ENCODE data around the gene CD7.

Gene CD7

DNA sequence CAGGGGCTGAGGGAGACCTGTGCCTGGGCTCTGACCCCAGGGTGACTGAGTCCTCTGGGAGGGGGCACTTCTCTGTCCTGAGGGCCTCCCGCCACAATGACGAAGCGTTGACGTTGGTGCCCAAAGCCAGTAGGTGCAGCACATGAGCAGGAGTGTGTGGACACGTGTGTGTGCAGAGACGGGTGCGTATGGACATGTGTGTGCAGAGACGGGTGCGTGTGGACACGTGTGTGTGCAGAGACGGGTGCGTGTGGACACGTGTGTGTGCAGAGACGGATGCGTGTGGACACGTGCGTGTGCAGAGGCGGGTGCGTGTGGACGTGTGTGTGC, 726 bp upstream of the CD7 start:
- no peaks in the 10 kb centered on the region for H3K4me1 ChIP-seq (ENCODE audit: insufficient read depth, poor library complexity, severe bottlenecking)
- H3K27ac ChIP-seq (ENCODE audit: poor library complexity, severe bottlenecking) = no peak overlapping the region
- DNase-seq (ENCODE audit: low spot score) = no peak
- no peaks in the 10 kb centered on the region for H3K9me3 ChIP-seq (ENCODE audit: severe bottlenecking)
- TF ChIP-seq, protein P1, sequence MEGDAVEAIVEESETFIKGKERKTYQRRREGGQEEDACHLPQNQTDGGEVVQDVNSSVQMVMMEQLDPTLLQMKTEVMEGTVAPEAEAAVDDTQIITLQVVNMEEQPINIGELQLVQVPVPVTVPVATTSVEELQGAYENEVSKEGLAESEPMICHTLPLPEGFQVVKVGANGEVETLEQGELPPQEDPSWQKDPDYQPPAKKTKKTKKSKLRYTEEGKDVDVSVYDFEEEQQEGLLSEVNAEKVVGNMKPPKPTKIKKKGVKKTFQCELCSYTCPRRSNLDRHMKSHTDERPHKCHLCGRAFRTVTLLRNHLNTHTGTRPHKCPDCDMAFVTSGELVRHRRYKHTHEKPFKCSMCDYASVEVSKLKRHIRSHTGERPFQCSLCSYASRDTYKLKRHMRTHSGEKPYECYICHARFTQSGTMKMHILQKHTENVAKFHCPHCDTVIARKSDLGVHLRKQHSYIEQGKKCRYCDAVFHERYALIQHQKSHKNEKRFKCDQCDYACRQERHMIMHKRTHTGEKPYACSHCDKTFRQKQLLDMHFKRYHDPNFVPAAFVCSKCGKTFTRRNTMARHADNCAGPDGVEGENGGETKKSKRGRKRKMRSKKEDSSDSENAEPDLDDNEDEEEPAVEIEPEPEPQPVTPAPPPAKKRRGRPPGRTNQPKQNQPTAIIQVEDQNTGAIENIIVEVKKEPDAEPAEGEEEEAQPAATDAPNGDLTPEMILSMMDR (IDR thresholded peaks at IDR 0.05; ENCODE audit: poor library complexity, severe bottlenecking) = no peak
- ATAC-seq (ENCODE audit: low read depth) = no peak
- no peak overlapping the region for H3K4me3 ChIP-seq (ENCODE audit: severe bottlenecking)
- H3K27me3 ChIP-seq (ENCODE audit: insufficient read depth, poor library complexity, severe bottlenecking) = no peaks in the 10 kb centered on the region
- H3K36me3 ChIP-seq (ENCODE audit: low read depth) = no peaks in the 10 kb centered on the region

DNA sequence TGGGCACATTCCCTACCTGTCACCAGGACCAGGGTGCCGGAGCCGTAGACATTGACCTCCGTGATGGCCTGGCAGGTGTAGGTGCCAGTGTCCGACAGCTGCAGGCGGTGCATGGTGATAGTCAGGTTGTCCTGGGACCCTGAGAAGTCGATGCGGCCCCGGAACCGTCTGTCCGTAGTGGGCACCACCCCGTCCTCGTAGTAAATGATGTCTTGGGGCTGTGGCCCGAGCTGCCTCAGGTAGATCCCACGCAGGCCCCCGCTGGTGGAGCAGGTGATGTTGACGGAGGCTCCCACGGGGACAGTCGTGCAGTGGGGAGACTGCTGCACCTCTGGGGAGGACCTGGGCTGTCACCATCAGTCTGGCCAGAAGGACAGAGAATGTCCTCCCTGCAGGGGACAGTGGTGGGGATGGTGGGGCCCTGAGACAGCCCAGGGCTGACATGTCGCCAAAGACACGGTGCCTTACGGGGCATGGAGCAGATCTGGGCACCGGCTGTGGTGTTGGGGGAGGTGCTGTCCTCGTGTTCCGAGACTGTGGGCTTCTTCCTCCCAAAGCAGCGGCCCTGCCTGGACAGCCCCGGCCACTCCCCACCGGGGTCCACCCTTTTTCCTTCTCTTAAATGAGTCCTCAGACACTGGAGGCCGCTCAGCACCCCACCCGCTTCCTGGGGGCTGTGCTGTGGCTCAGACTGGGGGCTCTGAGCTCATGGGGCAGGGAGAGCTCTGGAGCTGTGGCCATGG, 586 bp downstream of the CD7 start:
- no peak for DNase-seq (ENCODE audit: low spot score)
- TF ChIP-seq, protein P1 (IDR thresholded peaks at IDR 0.05; ENCODE audit: poor library complexity, severe bottlenecking) = no peak

DNA sequence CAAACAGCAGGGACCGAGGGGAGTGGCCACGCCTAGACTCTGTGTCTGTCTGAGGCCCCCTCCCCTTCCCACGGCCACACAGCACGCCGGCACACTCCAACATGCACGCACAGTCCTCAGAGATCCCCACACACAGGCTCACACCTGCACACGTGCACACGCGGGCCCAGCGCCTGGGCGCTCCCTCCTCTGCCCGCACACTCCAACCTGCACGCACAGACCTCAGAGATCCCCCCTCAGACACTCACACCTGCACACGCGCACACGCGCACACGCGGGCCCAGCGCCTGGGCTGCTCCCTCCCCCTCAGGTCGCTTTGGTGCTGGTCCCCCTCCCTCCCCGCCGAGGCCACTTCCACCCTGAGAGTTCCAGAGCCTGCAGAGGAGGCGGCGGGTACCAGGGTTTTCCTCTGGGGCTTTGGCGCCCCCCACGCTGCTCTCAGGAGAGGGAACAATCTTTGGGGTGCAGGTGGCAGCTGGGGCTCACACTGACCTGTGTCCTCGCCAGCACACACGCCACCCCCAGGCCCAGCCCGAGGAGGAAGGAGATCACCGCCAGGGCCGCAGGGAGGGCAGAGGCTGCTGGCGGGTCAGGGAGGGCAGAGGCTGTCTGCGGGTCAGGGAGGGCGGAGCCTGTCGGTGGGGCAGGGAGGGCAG, 1.6 kb downstream of the CD7 start:
- no peak for DNase-seq (ENCODE audit: low spot score)
- Histone ChIP-seq H3K27ac (ENCODE audit: poor library complexity, severe bottlenecking) (no peak overlapping the region), H3K9me3 (ENCODE audit: severe bottlenecking) (no peaks in the 10 kb centered on the region), H3K4me1 (ENCODE audit: insufficient read depth, poor library complexity, severe bottlenecking) (no peaks in the 10 kb centered on the region), H3K36me3 (ENCODE audit: low read depth) (no peaks in the 10 kb centered on the region), H3K4me3 (ENCODE audit: severe bottlenecking) (no peak overlapping the region), H3K27me3 (ENCODE audit: insufficient read depth, poor library complexity, severe bottlenecking) (no peaks in the 10 kb centered on the region)
- no peak for ATAC-seq (ENCODE audit: low read depth)
- TF ChIP-seq, protein P1 (IDR thresholded peaks at IDR 0.05; ENCODE audit: poor library complexity, severe bottlenecking) = no peak

More for the DNA sequence above, 586 bp downstream of the CD7 start:
- H3K27ac ChIP-seq (ENCODE audit: poor library complexity, severe bottlenecking) = no peak overlapping the region
- no peaks in the 10 kb centered on the region for H3K36me3 ChIP-seq (ENCODE audit: low read depth)
- no peaks in the 10 kb centered on the region for H3K9me3 ChIP-seq (ENCODE audit: severe bottlenecking)
- no peak for ATAC-seq (ENCODE audit: low read depth)
- no peaks in the 10 kb centered on the region for H3K4me1 ChIP-seq (ENCODE audit: insufficient read depth, poor library complexity, severe bottlenecking)
- H3K27me3 ChIP-seq (ENCODE audit: insufficient read depth, poor library complexity, severe bottlenecking) = no peaks in the 10 kb centered on the region
- H3K4me3 ChIP-seq (ENCODE audit: severe bottlenecking) = no peak overlapping the region

DNA sequence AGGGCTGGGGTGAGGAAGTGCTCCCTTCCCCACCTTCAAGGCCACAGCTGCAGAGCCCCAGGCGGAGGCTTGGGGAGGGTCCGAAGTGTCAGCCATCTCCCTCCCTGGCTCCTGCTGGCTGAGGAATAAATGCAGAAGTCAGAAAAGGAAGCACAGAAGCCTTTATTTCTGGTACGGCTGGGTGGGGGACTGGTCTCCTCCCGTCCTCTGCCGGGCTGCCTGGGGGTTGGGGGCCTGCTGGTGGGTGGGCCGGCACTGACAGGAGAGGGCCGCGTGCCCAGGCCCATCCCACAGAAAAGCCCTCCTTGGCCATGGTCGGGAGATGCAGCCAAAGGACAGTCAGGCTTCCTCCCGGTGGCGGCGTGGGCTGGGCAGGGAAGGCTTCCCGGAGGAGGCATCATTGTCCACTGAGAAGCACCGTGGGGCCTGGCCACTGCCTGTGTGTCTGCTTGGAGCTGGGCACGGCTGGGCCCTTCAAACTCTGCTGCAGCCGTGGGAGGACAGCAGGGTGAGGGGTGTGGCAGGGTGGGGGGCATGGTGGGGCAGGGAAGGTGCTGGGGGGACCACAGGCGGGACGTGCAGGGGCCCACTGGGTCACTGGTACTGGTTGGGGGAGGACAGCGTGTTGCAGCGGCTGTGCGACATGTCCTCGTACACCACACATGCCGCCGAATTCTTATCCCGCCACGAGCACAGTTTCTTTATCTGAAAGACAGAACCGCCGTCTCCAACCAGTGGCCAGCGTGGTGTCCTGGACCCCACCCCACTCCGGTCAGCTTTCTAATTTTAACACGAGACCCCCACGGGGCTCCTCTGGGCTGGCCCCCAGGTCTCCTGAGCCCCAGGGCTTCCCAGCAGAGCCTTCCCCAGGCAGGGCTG, 2.4 kb downstream of the CD7 start:
- Histone ChIP-seq H3K27me3 (ENCODE audit: insufficient read depth, poor library complexity, severe bottlenecking) (no peaks in the 10 kb centered on the region), H3K9me3 (ENCODE audit: severe bottlenecking) (no peaks in the 10 kb centered on the region), H3K4me3 (ENCODE audit: severe bottlenecking) (no peak overlapping the region), H3K4me1 (ENCODE audit: insufficient read depth, poor library complexity, severe bottlenecking) (no peaks in the 10 kb centered on the region), H3K36me3 (ENCODE audit: low read depth) (no peaks in the 10 kb centered on the region), H3K27ac (ENCODE audit: poor library complexity, severe bottlenecking) (no peak overlapping the region)
- TF ChIP-seq, protein P1 (IDR thresholded peaks at IDR 0.05; ENCODE audit: poor library complexity, severe bottlenecking) = no peak
- ATAC-seq (ENCODE audit: low read depth) (no peak), DNase-seq (ENCODE audit: low spot score) (no peak)
